ENCODE measurements around the gene TSPO.

TSPO gene

GRCh38 chr22:43202326-43202725, 51.0 kb downstream of the TSPO start:
- DNase-seq (ENCODE audit: low spot score), result no peak

GRCh38 chr22:43202756-43203410, 51.5 kb downstream of the TSPO start:
- no peak for DNase-seq (ENCODE audit: low spot score)

GRCh38 chr22:43203471-43203981, 52.2 kb downstream of the TSPO start:
- DNase-seq (ENCODE audit: low spot score), result no peak

GRCh38 chr22:43205261-43205691, 53.9 kb downstream of the TSPO start:
- DNase-seq (ENCODE audit: low spot score), result no peak

GRCh38 chr22:43205748-43206508, 54.6 kb downstream of the TSPO start:
- DNase-seq (ENCODE audit: low spot score), result no peak

GRCh38 chr22:43206509-43207161, 55.3 kb downstream of the TSPO start:
- no peak for DNase-seq (ENCODE audit: low spot score)

- no peak for DNase-seq (ENCODE audit: low spot score)
Observed at GRCh38 chr22:43207386-43207785, 56.0 kb downstream of the TSPO start.

- DNase-seq (ENCODE audit: low spot score), result no peak
Observed at GRCh38 chr22:43207849-43208702, 56.7 kb downstream of the TSPO start.

- DNase-seq (ENCODE audit: low spot score), result no peak
Observed at GRCh38 chr22:43208703-43209522, 57.6 kb downstream of the TSPO start.

- DNase-seq (ENCODE audit: low spot score), result no peak
Observed at GRCh38 chr22:43209523-43209890, 58.1 kb downstream of the TSPO start.

GRCh38 chr22:43209971-43210370, 58.6 kb downstream of the TSPO start:
- DNase-seq (ENCODE audit: low spot score), result no peak

GRCh38 chr22:43210631-43211515, 59.5 kb downstream of the TSPO start:
- DNase-seq (ENCODE audit: low spot score), result no peak

- no peak for DNase-seq (ENCODE audit: low spot score)
Observed at GRCh38 chr22:43211941-43212433, 60.6 kb downstream of the TSPO start.

- no peak for DNase-seq (ENCODE audit: low spot score)
Observed at GRCh38 chr22:43212434-43212952, 61.1 kb downstream of the TSPO start.
